GM12872 (cell line): ENCODE results near the gene ESR2.

Source experiments
- TF ChIP-seq, protein P1 (sequence below): IDR thresholded peaks from 3 replicates; pipeline ENCODE4 v1.5.1; 2011; ENCODE audit warnings: low read depth, mild to moderate bottlenecking, low read length, moderate library complexity; ENCODE audit not compliant: insufficient read depth

ESR2 gene

GRCh38 chr14:64117671-64118402 is 176.3 kb downstream of the ESR2 start:
- TF ChIP-seq, protein P1, sequence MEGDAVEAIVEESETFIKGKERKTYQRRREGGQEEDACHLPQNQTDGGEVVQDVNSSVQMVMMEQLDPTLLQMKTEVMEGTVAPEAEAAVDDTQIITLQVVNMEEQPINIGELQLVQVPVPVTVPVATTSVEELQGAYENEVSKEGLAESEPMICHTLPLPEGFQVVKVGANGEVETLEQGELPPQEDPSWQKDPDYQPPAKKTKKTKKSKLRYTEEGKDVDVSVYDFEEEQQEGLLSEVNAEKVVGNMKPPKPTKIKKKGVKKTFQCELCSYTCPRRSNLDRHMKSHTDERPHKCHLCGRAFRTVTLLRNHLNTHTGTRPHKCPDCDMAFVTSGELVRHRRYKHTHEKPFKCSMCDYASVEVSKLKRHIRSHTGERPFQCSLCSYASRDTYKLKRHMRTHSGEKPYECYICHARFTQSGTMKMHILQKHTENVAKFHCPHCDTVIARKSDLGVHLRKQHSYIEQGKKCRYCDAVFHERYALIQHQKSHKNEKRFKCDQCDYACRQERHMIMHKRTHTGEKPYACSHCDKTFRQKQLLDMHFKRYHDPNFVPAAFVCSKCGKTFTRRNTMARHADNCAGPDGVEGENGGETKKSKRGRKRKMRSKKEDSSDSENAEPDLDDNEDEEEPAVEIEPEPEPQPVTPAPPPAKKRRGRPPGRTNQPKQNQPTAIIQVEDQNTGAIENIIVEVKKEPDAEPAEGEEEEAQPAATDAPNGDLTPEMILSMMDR: no peak

DNA sequence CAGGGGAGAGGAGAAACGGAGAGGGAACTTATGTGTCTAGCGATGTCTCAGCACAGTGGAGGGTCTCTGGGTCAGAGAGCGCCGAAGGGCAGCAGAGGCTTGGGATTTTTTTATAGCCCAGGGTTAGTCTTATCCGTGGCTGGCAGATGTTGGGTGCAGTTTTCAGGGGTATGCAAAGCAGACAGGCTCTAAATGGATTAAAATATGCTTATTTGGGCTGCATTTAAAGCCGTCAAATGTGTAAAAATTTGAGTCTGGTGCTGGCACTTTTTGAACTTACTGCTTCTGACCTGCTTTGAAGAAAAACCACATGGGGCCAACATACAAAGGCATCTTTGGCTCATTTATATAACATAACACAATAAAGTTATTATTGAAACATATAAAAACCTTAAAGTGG is 178.8 kb downstream of the ESR2 start:
- TF ChIP-seq, protein P1: no peak

- TF ChIP-seq, protein P1: no peak
Measured at GRCh38 chr14:64114796-64115195, 179.4 kb downstream of the ESR2 start.

DNA sequence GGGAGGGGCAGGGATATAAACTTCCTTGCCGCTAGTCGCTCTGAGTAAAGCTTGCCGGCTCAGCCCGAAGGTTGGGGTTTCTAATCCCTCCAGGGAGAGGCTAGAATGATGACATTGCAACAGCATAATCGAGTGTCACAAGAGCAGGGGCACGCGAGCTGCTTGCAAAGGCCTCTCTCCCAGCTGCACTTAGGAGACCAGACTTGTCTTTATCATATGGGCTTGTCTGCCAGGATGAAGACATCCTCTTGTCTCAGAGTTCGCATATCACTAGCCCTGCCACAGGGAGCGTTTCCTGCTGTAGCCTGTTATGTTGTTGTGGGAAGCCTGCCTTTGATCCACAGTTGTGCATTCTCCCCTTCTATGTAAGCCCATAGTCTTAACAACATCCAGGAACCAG is 180.0 kb downstream of the ESR2 start:
- TF ChIP-seq, protein P1: no peak

GRCh38 chr14:64112867-64113678 is 181.1 kb downstream of the ESR2 start:
- TF ChIP-seq, protein P1: no peak

- TF ChIP-seq, protein P1: no peak
Measured at GRCh38 chr14:64110802-64111201, 183.4 kb downstream of the ESR2 start.

GRCh38 chr14:64109819-64110554 is 184.2 kb downstream of the ESR2 start:
- TF ChIP-seq, protein P1: no peak
